ENCODE data around the gene ARID1B. TPM values are rescaled to one million over a fixed set of nuclear protein-coding genes. Genes with fewer than 3 reads are reported as not detected.

Gene ARID1B
- total and polyA plus RNA-seq, 2 of the 4 experiments (the other 2 are of a cell fraction), result 14.5 to 20.1 TPM

DNA sequence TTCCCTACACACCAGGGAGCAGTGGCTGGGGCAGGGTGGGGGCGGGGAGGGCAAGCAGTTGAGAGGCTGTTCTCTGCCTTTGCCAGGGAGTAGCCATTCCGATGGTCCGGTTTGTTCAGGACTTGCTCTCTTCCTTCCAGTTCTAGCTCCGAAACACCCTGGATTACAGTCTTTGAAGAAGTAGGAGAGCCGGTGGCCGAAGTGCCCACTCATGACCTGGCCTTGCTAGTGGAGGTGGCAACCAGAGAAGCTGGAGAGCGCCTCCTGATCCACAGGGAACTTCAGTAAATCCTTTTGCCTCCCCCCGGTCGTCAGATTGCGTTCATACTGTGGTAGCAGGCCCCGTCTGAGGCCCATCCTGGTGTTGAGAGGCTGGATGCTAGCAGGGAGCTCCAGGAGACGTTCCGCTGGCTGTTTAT is 92.8 kb downstream of the ARID1B start:
- TF ChIP-seq POLR2A (IDR thresholded peaks at IDR 0.05; ENCODE audit: low read depth, low read length) (no peak), RAD21 (IDR thresholded peaks at IDR 0.05; ENCODE audit: low read length) (no peak), BHLHE40 (IDR thresholded peaks at IDR 0.05; ENCODE audit: low read depth, low read length) (no peak), FOS (IDR thresholded peaks at IDR 0.05; ENCODE audit: low read depth, low read length) (no peak), CEBPB (IDR thresholded peaks at IDR 0.05; ENCODE audit: low read depth, low read length) (no peak), RFX5 (IDR thresholded peaks at IDR 0.05; ENCODE audit: low read depth, low read length) (no peak), MXI1 (IDR thresholded peaks at IDR 0.05; ENCODE audit: borderline replicate concordance, low read depth, low read length) (no peak)
- TF ChIP-seq, protein P1, sequence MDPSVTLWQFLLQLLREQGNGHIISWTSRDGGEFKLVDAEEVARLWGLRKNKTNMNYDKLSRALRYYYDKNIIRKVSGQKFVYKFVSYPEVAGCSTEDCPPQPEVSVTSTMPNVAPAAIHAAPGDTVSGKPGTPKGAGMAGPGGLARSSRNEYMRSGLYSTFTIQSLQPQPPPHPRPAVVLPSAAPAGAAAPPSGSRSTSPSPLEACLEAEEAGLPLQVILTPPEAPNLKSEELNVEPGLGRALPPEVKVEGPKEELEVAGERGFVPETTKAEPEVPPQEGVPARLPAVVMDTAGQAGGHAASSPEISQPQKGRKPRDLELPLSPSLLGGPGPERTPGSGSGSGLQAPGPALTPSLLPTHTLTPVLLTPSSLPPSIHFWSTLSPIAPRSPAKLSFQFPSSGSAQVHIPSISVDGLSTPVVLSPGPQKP (IDR thresholded peaks at IDR 0.05; ENCODE audit: borderline replicate concordance, low read depth, low read length), result no peak
- TF ChIP-seq, protein P2, sequence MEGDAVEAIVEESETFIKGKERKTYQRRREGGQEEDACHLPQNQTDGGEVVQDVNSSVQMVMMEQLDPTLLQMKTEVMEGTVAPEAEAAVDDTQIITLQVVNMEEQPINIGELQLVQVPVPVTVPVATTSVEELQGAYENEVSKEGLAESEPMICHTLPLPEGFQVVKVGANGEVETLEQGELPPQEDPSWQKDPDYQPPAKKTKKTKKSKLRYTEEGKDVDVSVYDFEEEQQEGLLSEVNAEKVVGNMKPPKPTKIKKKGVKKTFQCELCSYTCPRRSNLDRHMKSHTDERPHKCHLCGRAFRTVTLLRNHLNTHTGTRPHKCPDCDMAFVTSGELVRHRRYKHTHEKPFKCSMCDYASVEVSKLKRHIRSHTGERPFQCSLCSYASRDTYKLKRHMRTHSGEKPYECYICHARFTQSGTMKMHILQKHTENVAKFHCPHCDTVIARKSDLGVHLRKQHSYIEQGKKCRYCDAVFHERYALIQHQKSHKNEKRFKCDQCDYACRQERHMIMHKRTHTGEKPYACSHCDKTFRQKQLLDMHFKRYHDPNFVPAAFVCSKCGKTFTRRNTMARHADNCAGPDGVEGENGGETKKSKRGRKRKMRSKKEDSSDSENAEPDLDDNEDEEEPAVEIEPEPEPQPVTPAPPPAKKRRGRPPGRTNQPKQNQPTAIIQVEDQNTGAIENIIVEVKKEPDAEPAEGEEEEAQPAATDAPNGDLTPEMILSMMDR (conservative IDR thresholded peaks at IDR 0.05; ENCODE audit: low read depth, low read length), result no peak
- TF ChIP-seq, protein P3, sequence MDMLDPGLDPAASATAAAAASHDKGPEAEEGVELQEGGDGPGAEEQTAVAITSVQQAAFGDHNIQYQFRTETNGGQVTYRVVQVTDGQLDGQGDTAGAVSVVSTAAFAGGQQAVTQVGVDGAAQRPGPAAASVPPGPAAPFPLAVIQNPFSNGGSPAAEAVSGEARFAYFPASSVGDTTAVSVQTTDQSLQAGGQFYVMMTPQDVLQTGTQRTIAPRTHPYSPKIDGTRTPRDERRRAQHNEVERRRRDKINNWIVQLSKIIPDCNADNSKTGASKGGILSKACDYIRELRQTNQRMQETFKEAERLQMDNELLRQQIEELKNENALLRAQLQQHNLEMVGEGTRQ (IDR thresholded peaks at IDR 0.05; ENCODE audit: low read depth, low read length), result no peak
- no peak overlapping the region for H4K5ac ChIP-seq (ENCODE audit: low read depth, low read length)
- no peak overlapping the region for H4K91ac ChIP-seq (ENCODE audit: insufficient read depth, low read depth, low read length)
- H3K4me1 ChIP-seq (ENCODE audit: control insufficient read depth, insufficient read depth, low read length), result peaks cover 14% of the 10 kb centered on the region
- no peak overlapping the region for H3K18ac ChIP-seq (ENCODE audit: low read depth, low read length)
- H3K79me1 ChIP-seq (ENCODE audit: low read depth in 1 of 2, low read length in 2 of 2), result peaks cover 53 to 69% of the 10 kb centered on the region in 2 experiments
- DNase-seq, result no peak
- H3K27me3 ChIP-seq (ENCODE audit: control insufficient read depth, insufficient read depth, low read length), result no peaks in the 10 kb centered on the region
- no peak overlapping the region for H2AK5ac ChIP-seq (ENCODE audit: low read depth, low read length)
- peaks cover 2% of the 10 kb centered on the region; the same call in 1 of the 2 replicates for H3K36me3 ChIP-seq (ENCODE audit: control insufficient read depth, insufficient read depth, low read length)
- H2BK120ac ChIP-seq (ENCODE audit: low read depth, low read length), result no peak overlapping the region
- H3K27ac ChIP-seq (ENCODE audit: insufficient read depth, low read length), result no peak overlapping the region
- no peak for ATAC-seq (ENCODE audit: low read depth)
- 57% methylated on average over 3 of the region's 13 CpGs; no CpG with 5 or more reads in 1 of the 2 experiments for WGBS, 2 experiments (ENCODE audit: extremely low coverage in 2 of 2, insufficient read length in 1 of 2)
- dilution Hi-C loops (cut with HindIII; ENCODE audit: low sequenced_read_pairs, unreplicated experiment), result no loop called here
- H2BK15ac ChIP-seq (ENCODE audit: low read depth, low read length), result no peak overlapping the region
- no peak overlapping the region for H2BK20ac ChIP-seq (ENCODE audit: low read depth, low read length)
- H2AK9ac ChIP-seq (replicated peaks; ENCODE audit: low read depth, low read length, poor library complexity), result no peak overlapping the region
- H4K8ac ChIP-seq (ENCODE audit: low read depth in 2 of 2, low read length in 2 of 2), result no peak overlapping the region
- H3K56ac ChIP-seq (ENCODE audit: extremely low read depth, insufficient read depth, low read length), result no peak overlapping the region
- intact Hi-C loops (cut with micrococcal nuclease), result no loop called here
- H3K9me3 ChIP-seq (ENCODE audit: control insufficient read depth, insufficient read depth, low read length), result no peaks in the 10 kb centered on the region
- in situ Hi-C loops (cut with MboI; ENCODE audit: low sequenced_read_pairs), result no loop called here
- no peak overlapping the region for H3K4me2 ChIP-seq (ENCODE audit: low read depth, low read length)
- no peak overlapping the region for H3K4me3 ChIP-seq (ENCODE audit: insufficient read depth, low read depth, low read length)
- CTCF ChIA-PET, result no interaction called here
- H3K23ac ChIP-seq (ENCODE audit: low read depth, low read length), result no peak overlapping the region
- no peak overlapping the region for H2AFZ ChIP-seq (replicated peaks; ENCODE audit: low read length, poor library complexity)
- no peak overlapping the region for H2BK5ac ChIP-seq (ENCODE audit: low read depth, low read length, poor library complexity, severe bottlenecking)
- H3K9ac ChIP-seq (ENCODE audit: low read depth, low read length), result no peak overlapping the region
- POLR2A ChIA-PET (ENCODE audit: unreplicated experiment), result interaction anchor here (0.5 kb wide), 1 partner anchor 58 kb away, joined by 3 read pairs; no protein-coding TSS in a partner anchor
- no peak overlapping the region; the same call in 1 of the 2 replicates for H3K14ac ChIP-seq (replicated peaks; ENCODE audit: low read depth, low read length)
- peaks cover 74% of the 10 kb centered on the region for H4K20me1 ChIP-seq (ENCODE audit: insufficient read depth, low read length)
- peaks cover 31% of the 10 kb centered on the region for H3K9me1 ChIP-seq (ENCODE audit: insufficient read depth, low read length)
- H3K4ac ChIP-seq (ENCODE audit: low read depth, low read length), result no peak overlapping the region
- BruUV-seq (replicated peaks), result no TSS peak

All from IMR-90 (cell line).